HL-60/S4 treated with phorbol 12-myristate 13-acetate at 8.2 ng/mL for 4 days and 3 days (cell line): ENCODE results near the gene RFNG.

Experiments
- in situ Hi-C: fragments of 300-500 bp; cut with MboI; formaldehyde crosslinking; loops from 2 replicates; pipeline ENCODE4 v1.15.0; 2022; ENCODE audit warnings: low sequenced_read_pairs

The RFNG gene

GRCh38 chr17:82016061-82016874 lies 35.3 kb downstream of the RFNG start:
- in situ Hi-C loops: no loop called here

- in situ Hi-C loops: no loop called here
These were observed 36.2 kb downstream of the RFNG start for GRCh38 chr17:82015311-82015971.

GRCh38 chr17:82014971-82015310 lies 36.7 kb downstream of the RFNG start:
- in situ Hi-C loops: no loop called here

GRCh38 chr17:82014432-82014831 lies 37.2 kb downstream of the RFNG start:
- in situ Hi-C loops: no loop called here

GRCh38 chr17:82013772-82014321 lies 37.8 kb downstream of the RFNG start:
- in situ Hi-C loops: no loop called here

- in situ Hi-C loops: no loop called here
These were observed 38.3 kb downstream of the RFNG start for GRCh38 chr17:82013341-82013740.

GRCh38 chr17:82012640-82013295 lies 38.8 kb downstream of the RFNG start:
- in situ Hi-C loops: no loop called here

GRCh38 chr17:82012261-82012639 lies 39.4 kb downstream of the RFNG start:
- in situ Hi-C loops: no loop called here

GRCh38 chr17:82011617-82012187 lies 39.9 kb downstream of the RFNG start:
- in situ Hi-C loops: no loop called here

GRCh38 chr17:82010575-82011525 lies 40.8 kb downstream of the RFNG start:
- in situ Hi-C loops: no loop called here

- in situ Hi-C loops: no loop called here
These were observed 42.2 kb downstream of the RFNG start for GRCh38 chr17:82009413-82009812.

- in situ Hi-C loops: no loop called here
These were observed 42.6 kb downstream of the RFNG start for GRCh38 chr17:82008941-82009405.

GRCh38 chr17:82008258-82008940 lies 43.2 kb downstream of the RFNG start:
- in situ Hi-C loops: no loop called here

- in situ Hi-C loops: no loop called here
These were observed 43.9 kb downstream of the RFNG start for GRCh38 chr17:82007495-82008257.

- in situ Hi-C loops: no loop called here
These were observed 44.5 kb downstream of the RFNG start for GRCh38 chr17:82007228-82007494.

GRCh38 chr17:82006468-82007227 lies 45.0 kb downstream of the RFNG start:
- in situ Hi-C loops: no loop called here

- in situ Hi-C loops: no loop called here
These were observed 45.8 kb downstream of the RFNG start for GRCh38 chr17:82005701-82006348.
